Measurements from ENCODE around the gene KCNIP1. TPM values are rescaled to one million over a fixed set of nuclear protein-coding genes. Genes with fewer than 3 reads are reported as not detected.

The KCNIP1 gene
- total RNA-seq, 4 donors from 2014 or later: 0.97 to 1.7 TPM; not detected in 2

DNA sequence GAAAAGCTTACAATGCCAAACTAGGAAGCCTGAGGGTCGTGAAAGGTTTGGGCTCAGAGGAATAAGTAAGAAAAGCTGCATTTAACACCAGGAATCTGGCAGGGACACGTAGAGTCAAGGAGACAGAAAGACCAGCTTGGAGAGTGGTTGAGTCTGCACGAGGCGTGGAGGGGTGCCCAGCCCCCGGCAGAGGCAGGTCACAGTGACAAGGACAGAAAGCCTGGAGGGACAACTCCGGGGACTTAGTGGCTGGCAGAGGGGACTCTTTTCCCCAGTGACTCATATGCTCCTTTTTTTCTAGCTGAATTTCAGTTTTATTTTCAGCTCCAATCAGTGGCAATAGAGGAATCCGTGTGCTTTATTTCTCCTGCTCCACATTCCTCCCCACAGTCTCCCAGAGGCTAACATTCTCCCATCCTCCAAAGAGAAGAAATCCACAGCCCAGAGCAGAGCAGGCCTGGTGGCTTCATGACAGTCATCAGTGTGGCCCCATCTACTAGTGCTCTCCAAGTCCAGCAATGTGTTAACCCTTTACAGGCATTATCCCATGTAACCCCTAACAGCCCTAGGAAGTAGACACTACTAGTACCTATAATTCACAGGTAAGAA, 80.7 kb downstream of the KCNIP1 start:
- H3K27ac ChIP-seq (replicated peaks in 1 of 4): no peak overlapping the region
- H3K9me3 ChIP-seq: no peaks in the 10 kb centered on the region
- H3K36me3 ChIP-seq: no peaks in the 10 kb centered on the region
- H3K4me3 ChIP-seq: no peak overlapping the region
- TF ChIP-seq, protein P1, sequence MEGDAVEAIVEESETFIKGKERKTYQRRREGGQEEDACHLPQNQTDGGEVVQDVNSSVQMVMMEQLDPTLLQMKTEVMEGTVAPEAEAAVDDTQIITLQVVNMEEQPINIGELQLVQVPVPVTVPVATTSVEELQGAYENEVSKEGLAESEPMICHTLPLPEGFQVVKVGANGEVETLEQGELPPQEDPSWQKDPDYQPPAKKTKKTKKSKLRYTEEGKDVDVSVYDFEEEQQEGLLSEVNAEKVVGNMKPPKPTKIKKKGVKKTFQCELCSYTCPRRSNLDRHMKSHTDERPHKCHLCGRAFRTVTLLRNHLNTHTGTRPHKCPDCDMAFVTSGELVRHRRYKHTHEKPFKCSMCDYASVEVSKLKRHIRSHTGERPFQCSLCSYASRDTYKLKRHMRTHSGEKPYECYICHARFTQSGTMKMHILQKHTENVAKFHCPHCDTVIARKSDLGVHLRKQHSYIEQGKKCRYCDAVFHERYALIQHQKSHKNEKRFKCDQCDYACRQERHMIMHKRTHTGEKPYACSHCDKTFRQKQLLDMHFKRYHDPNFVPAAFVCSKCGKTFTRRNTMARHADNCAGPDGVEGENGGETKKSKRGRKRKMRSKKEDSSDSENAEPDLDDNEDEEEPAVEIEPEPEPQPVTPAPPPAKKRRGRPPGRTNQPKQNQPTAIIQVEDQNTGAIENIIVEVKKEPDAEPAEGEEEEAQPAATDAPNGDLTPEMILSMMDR (IDR thresholded peaks at IDR 0.05): no peak
- TF ChIP-seq POLR2A (IDR thresholded peaks at IDR 0.05; ENCODE audit: low read depth) (no peak), EP300 (IDR thresholded peaks at IDR 0.05) (no peak), POLR2AphosphoS5 (IDR thresholded peaks at IDR 0.05) (no peak)
- no peak for DNase-seq (ENCODE audit: extremely low spot score)
- H3K4me1 ChIP-seq: no peaks in the 10 kb centered on the region
- H3K27me3 ChIP-seq: no peaks in the 10 kb centered on the region
- WGBS: 56% methylated on average over 7 of the region's 7 CpGs
- intact Hi-C loops (cut with DNase I): no loop called here

DNA sequence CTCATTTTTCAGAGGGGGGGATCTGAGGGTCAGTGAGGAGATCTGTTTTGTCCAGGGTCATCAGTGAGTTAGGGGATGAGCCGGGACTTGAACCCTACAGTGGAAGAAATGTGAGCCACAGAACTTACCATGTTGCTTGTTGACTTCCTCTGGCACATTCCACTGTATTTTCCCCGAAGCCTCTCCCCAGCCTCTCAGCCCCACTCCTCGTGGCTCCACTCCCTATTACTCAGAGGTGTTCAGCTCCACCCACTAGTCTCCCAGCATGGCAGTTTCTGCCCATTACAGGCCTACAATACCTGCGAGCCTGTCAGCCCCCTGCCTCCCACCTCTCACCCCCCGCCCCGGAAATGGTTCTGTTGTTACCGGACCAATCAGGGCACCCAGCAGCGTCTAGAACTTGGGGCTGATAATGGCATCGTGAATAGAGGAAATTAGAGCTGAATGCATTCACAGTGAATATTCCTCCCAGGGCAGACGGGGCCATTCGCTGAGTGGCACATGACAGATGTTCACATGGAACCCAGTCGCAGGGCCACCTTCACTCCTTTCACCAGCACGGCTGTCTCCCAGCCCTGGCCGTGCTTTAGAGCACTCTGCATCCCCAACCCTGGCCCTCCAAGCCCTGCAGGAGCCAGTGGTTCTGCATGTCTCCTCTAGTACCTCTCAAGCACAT, 81.6 kb downstream of the KCNIP1 start:
- intact Hi-C loops (cut with DNase I): no loop called here
- Histone ChIP-seq H3K36me3 (no peaks in the 10 kb centered on the region), H3K27me3 (no peaks in the 10 kb centered on the region), H3K4me3 (no peak overlapping the region), H3K27ac (replicated peaks in 1 of 4) (no peak overlapping the region), H3K4me1 (no peaks in the 10 kb centered on the region), H3K9me3 (no peaks in the 10 kb centered on the region)
- WGBS: 84% methylated on average over 11 of the region's 14 CpGs
- no peak for TF ChIP-seq POLR2A (IDR thresholded peaks at IDR 0.05; ENCODE audit: low read depth)
- no peak for TF ChIP-seq POLR2AphosphoS5 (IDR thresholded peaks at IDR 0.05)
- TF ChIP-seq, protein P1 (IDR thresholded peaks at IDR 0.05): no peak
- TF ChIP-seq EP300 (IDR thresholded peaks at IDR 0.05): no peak
- no peak for DNase-seq (ENCODE audit: extremely low spot score)

DNA sequence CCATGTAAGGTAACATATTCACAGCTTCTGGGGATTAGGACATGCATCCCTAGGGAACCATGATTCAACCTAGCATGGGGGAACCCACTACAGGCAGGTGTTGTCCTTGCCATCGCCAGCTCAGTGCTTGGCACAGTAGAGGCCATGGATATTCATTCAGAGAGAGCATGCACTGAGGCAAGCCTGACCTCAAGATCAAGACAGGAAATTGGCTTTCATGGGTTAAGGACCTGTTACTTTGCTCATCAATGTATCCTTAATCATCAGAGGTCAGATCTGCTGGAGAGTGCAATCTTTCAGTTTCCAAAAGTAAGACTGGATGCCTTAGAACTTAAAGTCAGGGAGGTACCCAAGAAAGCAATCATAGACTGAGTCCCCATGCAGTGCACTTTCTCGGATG, 84.0 kb downstream of the KCNIP1 start:
- TF ChIP-seq, protein P1 (IDR thresholded peaks at IDR 0.05): no peak
- Histone ChIP-seq H3K4me1 (no peaks in the 10 kb centered on the region), H3K4me3 (no peak overlapping the region), H3K27ac (replicated peaks in 1 of 4) (no peak overlapping the region), H3K27me3 (no peaks in the 10 kb centered on the region), H3K36me3 (no peaks in the 10 kb centered on the region), H3K9me3 (no peaks in the 10 kb centered on the region)
- 44% methylated on average over 2 of the region's 2 CpGs for WGBS
- intact Hi-C loops (cut with DNase I): no loop called here
- no peak for DNase-seq (ENCODE audit: extremely low spot score)

DNA sequence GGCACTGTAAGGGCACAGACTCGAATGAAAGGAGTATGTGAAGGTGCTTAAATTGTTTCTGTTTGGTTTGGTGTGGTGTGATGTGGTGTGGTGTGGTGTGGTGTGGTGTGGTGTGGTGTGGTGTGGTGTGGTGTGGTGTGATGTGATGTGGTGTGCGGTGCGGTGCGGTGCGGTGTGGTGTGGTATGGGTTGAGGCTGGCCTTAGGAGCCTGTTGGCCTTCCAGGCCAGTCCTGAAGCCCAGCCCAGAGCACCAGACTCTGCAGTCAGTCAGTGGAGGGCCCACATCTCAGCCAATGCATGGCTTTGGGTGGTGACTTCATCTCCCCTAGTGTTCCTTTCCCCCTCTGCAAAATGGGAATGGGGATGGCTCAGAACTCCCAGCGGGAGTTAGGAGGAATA, 85.8 kb downstream of the KCNIP1 start:
- no peak for DNase-seq (ENCODE audit: extremely low spot score)
- WGBS: 95% methylated on average over 6 of the region's 6 CpGs
- Histone ChIP-seq H3K9me3 (no peaks in the 10 kb centered on the region), H3K4me3 (no peak overlapping the region), H3K27me3 (no peaks in the 10 kb centered on the region), H3K4me1 (no peaks in the 10 kb centered on the region), H3K27ac (replicated peaks in 1 of 4) (no peak overlapping the region), H3K36me3 (no peaks in the 10 kb centered on the region)
- TF ChIP-seq, protein P1 (IDR thresholded peaks at IDR 0.05): no peak
- TF ChIP-seq POLR2A (IDR thresholded peaks at IDR 0.05; ENCODE audit: low read depth): no peak
- no peak for TF ChIP-seq POLR2AphosphoS5 (IDR thresholded peaks at IDR 0.05)
- no peak for TF ChIP-seq EP300 (IDR thresholded peaks at IDR 0.05)
- intact Hi-C loops (cut with DNase I): no loop called here

DNA sequence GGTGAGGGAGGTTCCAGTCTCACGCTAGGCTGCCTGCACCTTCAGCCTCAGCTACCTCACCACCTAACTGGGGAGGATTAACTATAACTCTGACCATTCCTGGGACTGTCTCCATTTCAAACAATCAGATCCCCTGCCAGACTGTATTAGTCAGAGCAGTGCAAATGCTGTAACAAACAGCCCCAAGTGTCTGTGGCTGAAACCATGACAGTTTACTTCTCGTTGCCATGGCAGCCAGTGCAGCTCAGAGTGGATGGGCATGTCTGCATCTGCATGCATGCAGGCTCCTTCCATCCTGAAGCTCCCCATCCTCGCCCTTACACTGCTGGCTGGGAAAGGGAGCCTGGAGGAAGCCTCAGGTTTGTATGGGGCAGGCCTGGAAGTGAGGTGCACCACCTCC, 86.7 kb downstream of the KCNIP1 start:
- no peak for DNase-seq (ENCODE audit: extremely low spot score)
- no peaks in the 10 kb centered on the region for H3K36me3 ChIP-seq
- WGBS: 33% methylated on average over 2 of the region's 3 CpGs

More for the DNA sequence above, 86.7 kb downstream of the KCNIP1 start:
- intact Hi-C loops (cut with DNase I): no loop called here
- no peak for TF ChIP-seq POLR2AphosphoS5 (IDR thresholded peaks at IDR 0.05)
- TF ChIP-seq POLR2A (IDR thresholded peaks at IDR 0.05; ENCODE audit: low read depth): no peak
- TF ChIP-seq, protein P1 (IDR thresholded peaks at IDR 0.05): no peak
- Histone ChIP-seq H3K9me3 (no peaks in the 10 kb centered on the region), H3K27me3 (no peaks in the 10 kb centered on the region), H3K4me1 (no peaks in the 10 kb centered on the region), H3K27ac (replicated peaks in 1 of 4) (no peak overlapping the region), H3K4me3 (no peak overlapping the region)

Data from esophagus muscularis mucosa (tissue), 4 donors.